Measurements from ENCODE around the gene PMM2.
"Not testable (repeated sequence)": the region's sequence is repeated elsewhere in the genome, so short reads cannot be mapped to it uniquely, and the experiment has no call there.

PMM2 gene

DNA sequence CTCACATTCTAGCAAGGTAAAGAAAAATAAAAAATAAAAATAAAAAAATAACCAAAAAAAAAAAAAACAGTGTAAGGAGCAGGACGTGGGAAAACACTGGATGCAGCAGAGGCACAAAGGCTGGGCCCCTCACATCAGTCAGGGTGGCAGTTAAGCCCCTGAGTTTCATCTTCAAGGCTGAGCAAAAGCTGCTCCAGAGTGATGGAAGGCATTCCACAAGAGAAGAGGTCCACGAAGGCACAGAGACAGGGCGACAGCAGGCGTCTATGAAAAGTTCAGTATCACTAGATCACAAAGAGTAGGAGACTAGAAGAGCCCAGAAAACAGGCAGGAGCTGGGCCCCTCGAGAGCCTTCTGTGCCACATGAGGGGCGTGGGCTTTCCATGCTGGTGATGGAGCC is 12.2 kb upstream of the PMM2 start:
- DNase-seq, result no peak

DNA sequence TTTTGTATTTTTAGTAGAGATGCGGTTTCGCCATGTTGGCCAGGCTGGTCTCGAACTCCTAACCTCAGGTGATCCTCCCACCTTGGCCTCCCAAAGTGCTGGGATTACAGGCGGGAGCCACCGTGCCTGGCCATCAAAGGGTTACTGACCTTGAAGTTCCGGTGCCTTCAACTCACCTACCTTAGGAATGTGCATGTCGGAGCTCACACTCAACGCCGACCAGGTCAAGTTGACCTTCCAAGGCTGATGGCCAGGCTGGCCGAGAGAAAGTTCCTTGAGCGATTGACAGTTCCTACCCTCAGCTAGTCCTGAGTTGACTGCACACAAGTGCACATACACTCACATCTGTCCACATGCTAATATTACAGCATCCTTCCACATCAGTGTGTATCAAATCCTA is 11.3 kb upstream of the PMM2 start:
- not testable (repeated sequence) for DNase-seq

DNA sequence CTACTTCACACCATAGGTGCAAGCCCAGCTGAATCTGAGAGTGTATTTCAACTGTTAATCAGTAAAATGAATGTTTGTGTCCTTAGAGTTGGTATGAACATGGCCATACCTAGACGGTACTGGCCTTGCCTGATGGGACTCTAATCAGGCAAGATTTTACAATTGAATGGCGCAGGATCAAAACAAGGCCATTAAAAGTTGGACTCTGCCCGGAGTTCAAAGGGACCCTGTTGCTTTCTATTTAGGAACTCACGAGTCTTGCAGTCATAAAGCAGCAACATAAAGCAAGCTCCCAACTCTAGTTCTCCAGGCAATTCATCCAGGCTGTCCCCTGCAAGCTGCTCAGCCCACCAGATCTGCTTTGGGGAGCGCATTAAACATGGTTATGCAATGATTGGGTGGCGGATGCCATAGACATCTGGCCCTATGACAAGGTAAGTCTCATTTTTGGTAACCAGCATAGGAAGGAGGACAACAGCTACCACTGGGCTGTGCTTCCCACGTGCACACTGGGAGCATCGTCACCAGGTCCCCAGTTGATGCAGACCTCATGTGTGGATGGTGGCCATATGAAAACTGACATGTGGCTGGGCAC is 9.0 kb upstream of the PMM2 start:
- no peak for DNase-seq

DNA sequence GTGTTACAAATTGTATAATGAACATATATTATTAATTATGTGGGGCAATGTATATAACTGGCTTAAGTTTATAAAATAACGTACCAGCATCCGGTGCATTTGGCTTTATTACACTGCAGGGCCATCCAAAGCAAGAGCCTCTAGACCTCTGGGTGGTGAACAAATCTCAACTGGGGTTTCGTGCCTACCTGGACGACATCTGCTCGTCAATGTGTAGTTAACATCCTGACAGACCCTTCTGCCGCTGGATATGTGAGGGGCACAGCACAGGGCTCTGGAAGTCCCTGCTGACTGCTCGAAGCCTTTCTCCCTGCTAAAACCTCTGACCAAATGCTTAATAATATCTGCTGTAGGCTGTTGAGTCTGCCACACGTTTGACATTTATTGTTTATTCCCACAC is 2.5 kb upstream of the PMM2 start:
- no peak for DNase-seq

DNA sequence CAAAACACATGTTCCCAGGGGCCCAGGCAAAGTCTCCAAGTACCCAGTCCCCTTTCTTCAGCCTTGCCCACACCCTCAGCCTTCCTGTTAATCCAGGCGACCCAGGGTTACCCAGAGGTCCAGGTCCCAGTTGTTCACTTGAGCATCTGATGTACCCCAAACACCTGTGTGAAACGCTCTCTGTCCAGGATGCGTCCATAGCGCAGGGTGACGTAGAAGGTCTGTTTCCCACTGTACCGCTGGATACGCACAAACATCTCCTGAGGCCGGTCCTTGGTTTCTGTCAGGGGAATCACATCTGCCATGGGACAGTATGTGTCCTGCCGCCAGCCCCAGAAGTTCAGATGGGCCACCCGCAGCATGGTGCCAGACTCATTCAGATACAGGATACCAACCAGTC is 1.8 kb upstream of the PMM2 start:
- DNase-seq, result no peak

DNA sequence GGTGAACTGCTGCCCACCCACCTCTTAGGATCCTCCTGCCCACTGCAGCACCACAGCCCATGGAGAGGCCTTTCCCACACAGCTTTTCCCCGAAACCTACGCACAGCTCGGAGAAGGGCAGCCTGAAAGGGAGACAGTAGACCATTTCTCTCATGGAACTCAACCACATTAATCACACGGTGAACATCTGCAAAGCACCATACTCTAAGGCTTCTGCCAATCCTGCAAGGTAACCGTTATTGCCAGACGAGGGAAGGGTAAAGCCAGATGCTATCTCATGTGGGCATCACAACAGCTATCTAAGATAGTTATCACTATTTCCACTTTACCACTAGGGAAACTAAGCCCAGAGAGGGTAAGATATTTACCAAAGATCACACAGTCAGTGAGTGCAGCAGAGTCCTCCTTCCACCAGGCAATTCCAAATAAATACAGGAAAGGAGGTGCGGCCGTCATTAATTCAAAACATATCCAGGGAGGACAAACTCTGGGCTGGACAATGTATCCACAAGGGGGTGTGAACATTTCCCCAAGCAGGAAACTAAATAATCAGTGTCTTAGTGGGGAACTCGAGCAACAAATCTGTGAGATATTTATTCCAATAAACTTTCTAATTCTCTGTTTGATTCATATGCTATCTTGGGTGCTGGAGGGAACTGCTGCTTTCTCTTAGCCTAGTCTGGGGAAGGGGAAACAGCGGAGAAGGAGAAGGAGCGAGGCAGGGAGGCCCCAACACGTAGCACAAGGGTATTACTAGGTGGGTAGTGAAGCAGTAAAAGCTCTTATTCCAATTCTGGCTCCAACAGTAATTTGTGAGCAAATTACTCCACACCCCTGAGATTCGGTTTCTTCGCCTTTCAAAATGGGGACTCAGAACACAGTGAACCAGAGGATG is 923 bp upstream of the PMM2 start:
- DNase-seq, result no peak

DNA sequence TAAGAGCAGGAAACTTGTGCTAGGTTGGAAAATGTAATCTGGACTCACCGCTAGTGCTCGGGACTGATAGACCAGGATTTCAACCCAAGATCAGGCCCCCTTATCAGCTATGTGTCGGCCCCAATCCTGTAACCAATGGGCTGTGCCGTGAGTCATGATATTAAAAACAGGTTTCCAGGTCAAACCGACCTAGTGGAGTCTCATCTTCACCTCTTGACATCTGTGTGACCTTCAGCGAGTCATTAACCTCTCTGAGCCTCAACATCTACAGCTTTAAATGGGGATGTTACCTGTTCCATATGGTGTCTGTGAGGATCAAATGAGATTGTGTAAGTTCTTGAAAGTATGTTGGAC is 512 bp downstream of the PMM2 start:
- DNase-seq, result no peak

DNA sequence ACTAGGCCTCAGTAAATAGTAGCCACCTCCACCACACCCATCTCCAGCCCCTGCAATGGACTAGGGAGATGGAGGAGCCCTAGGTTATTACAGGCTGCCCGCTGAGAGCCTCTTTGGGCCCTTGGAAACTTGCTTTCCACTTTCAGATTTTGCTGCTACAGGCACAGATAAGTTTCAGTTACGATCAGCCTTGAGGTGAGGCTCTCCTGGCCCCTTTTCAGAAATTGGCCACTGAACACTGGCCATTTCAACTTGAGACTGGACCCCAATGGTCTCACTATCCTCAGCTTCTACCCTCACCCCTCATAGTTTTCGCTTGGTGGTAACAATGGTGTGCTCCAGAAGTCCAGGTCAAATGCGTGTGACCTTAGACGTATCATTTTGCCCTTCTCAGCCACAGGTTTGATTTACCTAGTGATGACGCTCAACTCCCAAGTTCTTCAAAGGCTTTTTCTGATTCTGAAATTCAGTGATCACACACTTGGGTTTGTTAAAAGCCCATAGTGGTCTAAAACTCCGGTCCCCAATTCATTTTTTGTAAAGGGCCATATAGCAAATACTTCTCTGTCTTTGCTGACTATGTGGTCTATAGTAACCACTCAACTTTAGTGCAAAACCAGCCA is 1.0 kb downstream of the PMM2 start:
- DNase-seq, result no peak

DNA sequence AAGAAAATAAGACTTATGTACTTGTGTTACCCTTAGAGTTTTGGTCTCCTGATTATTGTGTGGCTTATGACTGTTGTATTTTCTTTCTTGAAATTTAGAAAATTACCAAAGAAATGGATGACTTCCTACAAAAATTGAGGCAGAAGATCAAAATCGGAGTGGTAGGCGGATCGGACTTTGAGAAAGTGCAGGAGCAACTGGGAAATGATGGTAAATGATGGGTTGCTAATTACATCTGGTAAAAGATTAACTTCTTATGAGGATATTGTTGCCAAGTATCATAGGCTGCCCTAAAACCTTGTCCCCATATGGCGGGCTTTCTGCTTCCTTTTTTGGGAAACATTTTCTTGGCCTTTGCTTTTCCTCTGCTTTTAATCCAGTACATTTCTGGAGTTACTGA is 4.1 kb downstream of the PMM2 start:
- DNase-seq, result no peak

DNA sequence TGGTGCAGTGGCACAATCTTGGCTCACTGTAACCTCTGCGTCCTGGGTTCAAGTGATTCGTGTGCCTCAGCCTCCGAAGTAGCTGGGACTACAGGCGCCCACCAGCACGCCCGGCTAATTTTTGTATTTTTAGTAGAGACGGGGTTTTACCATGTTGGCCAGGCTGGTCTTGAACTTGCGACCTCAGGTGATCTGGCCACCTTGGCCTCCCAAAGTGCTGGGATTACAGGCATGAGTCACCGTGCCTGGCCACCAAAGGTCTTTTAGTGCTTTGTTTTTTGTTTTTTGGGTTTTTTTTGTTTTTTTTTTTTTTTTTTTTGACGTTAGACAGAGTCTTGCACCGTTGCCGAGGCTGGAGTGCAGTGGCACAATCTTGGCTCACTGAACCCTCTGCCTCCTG is 6.1 kb downstream of the PMM2 start:
- DNase-seq, result not testable (repeated sequence)

DNA sequence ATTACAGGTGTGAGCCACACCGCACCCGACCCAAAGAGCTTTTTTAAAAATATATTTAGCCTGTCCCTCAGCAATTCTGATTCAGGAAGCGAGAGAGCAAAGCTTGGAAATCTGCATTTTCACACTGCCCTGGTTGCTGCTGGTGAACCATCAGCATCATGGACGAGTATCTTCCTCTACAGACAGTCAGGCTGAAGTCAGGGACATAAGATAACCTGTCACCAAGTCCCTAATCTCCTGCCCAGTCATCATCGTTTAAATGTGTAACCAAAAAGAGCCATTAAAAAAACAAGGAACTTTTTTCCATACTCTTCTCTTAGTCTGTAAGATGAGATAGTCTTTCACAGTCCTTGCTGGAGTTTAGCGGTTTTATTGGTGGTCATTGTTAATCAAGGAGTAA is 6.7 kb downstream of the PMM2 start:
- no peak for DNase-seq

DNA sequence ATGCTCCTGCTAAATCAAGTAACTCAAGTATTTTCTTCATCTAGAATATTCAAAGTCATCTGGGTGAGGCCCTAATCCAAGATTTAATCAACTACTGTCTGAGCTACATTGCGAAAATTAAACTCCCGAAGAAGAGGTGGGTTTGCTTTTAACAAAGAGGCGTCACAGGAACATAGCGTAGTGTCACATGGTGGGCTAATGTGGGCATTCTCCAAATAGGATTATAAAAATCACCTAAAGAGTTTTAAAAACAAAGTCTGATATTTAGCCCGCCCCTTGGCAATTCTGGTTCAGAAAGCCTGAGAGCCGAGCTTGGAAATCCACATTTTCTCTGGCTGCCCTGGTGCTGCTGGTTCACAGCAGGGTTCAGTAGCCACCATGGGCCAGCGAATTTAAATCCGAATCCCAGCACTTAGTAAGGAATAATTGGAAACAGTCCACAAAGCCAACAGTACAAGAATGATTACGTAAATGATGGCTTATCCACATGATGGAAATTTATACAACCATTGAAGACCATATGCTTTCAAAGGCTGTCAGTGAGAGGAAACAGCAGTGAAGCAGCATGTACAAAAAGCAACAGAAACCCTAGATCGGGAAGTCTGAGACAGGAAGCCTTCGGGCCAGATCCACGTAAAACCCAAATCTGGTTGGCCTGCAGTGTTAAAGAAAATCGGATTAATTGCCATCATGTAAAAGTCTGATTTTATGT is 8.8 kb downstream of the PMM2 start:
- no peak for DNase-seq

DNA sequence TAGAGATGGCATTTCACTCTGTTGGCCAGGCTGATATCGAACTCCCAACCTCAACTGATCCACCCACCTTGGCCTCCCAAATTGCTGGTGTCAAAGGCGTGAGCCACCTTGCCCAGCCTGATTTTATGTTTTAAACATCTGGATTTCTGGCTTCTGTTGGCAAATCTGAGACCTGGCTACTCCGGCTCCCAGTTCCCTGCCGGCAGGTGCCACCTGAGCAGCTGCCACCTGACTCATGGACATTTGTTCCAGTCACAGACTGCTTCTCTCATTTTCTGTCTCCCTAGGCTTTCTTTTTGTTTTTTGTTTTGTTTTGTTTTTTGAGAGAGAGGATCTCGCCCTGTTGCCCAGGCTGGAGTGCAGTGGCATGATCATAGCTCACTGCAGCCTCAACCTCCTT is 9.6 kb downstream of the PMM2 start:
- DNase-seq, result no peak

DNA sequence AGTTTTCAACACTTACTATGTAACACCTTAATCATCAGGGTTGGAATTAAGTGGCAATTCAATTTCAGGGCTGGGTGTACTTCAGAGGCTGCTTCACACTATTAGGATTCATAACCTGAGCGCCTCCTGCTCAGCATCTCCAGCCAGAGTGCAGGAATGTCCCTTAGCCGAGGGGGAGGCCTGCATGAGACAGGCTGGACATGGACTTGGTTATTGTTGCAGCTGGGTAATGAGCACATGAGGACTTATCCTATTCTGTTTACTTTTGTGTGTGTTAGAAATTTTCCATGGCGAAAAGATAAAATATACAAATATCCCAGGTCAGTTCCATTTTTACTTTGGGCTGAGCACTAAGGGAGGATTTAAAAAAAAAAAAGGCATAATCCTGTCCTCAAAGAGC is 10.4 kb downstream of the PMM2 start:
- no peak for DNase-seq

DNA sequence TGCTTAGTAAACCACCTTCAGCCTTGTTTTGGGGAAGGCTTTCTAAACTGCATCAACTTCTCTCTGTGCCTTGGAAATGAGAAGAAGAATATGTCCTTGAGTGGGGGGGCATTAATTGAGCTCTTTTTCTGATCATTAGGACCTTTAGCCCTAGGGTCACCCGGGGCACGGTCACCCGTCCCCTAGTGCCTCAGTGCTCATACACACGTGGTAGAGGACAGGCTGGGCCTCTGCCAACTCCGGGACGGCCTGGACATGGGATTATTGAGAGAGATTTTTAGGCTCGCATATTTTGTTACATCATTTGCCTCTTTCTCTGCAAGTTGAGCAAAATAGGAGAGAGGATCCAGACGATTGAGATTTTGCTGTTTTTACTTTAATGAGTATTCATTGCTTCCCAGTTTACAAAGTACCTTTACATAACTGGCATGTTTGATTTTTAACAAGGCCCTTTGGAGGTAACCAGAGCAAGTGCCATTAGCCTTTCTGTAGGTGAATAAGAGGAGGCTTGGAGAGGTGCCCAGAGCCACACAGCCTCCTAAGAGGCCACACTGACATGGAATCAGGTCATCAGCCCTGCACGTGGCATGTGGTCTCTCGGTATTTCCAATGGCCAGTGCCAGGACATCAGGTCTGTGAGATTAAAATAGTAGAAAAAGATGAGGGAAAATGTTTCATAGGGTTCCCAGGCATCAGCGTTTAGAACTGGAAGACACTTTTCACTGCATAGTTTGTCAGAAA is 11.1 kb downstream of the PMM2 start:
- DNase-seq, result no peak

DNA sequence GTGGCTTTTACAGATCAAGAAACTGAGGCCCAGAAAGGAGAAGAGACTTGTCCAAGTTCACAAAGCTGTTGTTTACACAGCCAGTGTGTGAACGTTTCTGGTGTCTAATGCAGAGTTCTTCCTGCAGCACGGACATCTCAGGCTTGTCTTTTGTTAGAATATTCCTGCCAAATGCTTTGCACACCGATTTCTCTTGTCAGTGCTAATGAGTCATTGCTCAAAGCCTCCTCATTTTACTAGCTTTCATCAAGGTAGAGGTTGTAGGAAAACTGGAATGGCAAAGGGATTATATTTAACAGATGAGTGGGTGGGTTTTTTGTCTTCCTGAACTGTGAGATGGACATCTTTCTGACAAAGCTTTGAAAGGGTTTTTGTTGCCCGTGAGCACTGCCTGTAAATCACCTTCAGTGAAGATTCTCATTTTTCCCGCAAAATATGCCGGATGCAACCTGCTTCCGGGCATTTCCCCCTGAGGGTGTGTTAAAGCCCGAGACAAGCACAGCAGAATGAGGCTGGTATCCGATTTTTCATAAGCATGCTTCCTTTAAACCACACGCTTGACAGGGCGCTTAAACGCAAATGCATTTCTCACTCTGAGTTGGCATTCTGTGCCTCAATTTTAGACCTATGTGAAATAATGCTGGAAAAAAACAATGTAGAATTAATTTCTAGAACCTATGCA is 14.7 kb downstream of the PMM2 start:
- DNase-seq, result no peak

DNA sequence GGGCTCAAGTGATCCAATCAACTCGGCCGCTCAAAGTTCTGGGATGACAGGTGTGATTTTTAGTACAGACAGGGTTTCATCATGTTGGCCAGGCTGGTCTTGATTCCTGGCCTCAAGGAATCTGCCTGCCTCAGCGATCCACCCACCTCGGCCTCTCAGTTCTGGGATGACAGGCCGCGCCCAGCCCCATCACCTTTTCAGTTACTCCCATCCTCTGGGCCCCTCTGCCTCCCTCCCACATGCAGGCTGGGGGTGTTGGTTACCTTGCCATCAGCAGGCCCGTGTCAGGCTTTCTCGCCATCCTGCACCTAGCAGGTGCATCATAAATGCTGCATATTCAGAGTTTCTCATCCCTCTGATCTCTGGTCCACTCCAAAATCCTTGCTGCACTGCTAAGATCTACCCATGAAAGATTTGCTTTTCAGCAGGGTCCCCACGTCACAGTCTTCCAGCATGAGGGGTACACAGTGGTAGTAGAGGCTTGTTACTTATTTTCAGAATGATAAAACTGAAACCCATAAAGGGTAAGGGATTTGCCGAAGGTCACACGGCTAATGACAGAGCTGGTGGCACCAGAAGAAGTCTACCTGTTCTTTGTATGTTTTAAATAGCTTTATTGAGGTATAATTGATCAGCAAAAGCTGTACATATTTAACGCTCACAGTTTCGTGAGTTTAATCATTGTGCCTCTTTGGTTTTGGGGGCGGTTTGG is 16.6 kb downstream of the PMM2 start:
- DNase-seq, result no peak

DNA sequence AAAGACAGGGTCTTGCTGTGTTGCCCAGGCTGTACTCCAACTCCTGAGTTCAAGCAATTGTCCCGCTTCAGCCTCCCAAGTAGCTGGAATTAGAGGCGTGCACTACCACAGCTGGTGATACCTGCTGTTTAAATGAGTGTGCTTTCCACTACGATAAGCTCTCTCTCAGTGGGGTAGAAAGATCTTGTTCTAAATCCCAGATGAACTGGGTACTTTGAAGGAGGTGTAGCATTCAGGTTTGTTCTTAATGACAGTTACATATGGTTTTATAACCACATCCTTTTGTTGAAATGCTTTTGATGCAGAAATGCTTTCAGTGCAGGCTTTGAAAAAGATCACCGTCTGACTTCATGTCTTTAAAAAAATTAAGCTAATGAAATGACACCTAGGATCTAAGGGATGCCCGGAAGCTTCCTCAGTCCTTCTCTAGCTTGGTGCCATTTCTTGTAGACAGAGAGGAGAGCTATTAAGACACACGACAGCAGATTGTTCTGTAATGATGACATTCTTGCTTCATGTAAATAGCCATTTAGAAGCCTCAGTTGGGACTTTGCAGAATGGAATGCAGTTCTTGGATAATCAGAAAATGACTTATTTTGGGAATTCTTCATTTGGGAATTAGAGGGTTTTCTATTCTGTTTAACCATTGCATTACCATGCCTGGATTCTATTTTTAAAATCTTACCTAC is 19.5 kb downstream of the PMM2 start:
- DNase-seq, result no peak

DNA sequence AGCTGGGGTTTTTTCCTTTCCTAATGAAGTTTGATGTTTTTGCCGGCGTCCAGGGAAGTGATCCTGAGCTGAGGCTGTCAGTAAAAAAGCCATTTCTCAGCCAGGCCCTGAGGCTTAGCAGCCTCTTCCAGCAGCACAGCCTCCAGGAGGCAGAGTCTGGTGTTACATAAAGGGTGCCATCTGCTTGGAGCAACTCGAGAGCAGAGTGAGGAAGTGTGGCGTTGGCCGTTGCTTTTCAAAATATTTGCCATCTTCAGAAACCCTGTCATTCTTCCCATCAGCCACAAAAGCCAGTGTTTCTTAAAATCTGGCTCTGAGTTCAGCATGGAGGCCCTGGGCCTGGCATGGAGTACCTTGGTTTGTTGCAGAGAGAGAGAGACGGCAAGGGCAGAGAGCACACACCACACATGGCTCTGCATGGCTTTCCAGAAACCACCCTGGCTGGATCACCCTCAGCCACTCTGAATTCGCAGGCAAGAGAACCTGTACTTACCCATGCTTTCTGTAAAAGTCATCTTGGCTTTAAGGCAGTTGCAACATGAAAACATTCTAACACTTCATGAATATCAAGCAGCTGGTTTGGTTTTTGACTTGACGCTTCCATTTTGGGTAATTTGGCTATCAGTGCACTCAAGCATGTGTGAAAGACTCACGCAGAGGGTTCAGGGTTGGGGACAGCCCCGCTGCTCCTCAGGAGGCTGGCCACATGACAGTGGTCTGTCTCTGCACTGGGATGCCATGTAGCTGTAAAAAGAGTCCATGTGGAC is 21.0 kb downstream of the PMM2 start:
- DNase-seq, result no peak

DNA sequence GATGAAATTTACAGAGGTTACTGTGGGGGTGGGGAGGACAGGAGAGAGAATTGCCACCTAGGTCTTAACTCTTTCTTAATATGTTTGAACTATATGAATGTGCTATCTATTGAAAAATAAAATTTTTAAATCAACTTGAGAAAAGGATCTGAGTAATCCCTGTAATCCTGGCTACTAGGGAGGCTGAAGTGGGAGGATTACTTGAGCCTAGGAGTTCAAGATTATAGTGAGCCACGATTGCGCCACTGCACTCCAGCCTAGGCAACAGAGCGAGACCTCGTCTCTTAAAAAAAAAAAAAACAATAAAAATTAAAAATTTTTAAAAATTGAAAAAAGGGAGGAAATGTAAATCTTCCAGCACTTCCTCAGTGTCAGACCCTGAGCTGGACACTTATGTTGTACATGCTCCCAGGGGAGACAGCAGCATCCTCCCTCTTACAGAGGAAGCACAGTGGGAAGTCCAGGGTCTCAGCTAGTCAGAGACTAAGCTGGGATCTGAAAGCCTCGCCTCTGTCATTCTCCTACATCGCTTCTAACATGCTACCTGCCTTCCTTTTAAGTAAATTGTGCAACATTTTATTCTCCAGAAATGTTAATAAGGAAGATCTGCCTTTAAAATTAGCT is 21.9 kb downstream of the PMM2 start:
- DNase-seq, result no peak
